Measurements from ENCODE around the gene JAM3. TPM values are rescaled to one million over a fixed set of nuclear protein-coding genes. Genes with fewer than 3 reads are reported as not detected.

Gene JAM3
- total RNA-seq, 1 experiment from 2014 or later, result 1.6 TPM

- ChIA-PET CTCF (interaction anchor here (0.6 to 2.8 kb wide), 3 partner anchors 36 to 94 kb away, joined by 3 to 17 read pairs (median 3); no protein-coding TSS in a partner anchor), POLR2A (interaction anchor here (4.3 kb wide), 1 partner anchor 12 kb away, joined by 76 read pairs; no protein-coding TSS in a partner anchor)
- Mint-ChIP-seq H3K27ac (ENCODE audit: low read depth, unreplicated experiment) (no peak overlapping the region), H3K27me3 (ENCODE audit: insufficient read depth, unreplicated experiment) (peaks cover 8% of the 10 kb centered on the region), H3K9me3 (ENCODE audit: unreplicated experiment) (no peaks in the 10 kb centered on the region), H3K36me3 (ENCODE audit: insufficient read depth, unreplicated experiment) (no peaks in the 10 kb centered on the region), H3K4me3 (ENCODE audit: unreplicated experiment) (no peak overlapping the region), H3K4me1 (ENCODE audit: insufficient read depth, unreplicated experiment) (peaks cover 33% of the 10 kb centered on the region)
- TF ChIP-seq CTCF (IDR thresholded peaks at IDR 0.05; ENCODE audit: unreplicated experiment), result no peak
- intact Hi-C loops (cut with micrococcal nuclease), result no loop called here
- no TSS peak for BruUV-seq (replicated peaks)
- DNase-seq (ENCODE audit: unreplicated experiment), result no peak
Observed at GRCh38 chr11:134022748-134023147, 46.1 kb upstream of the JAM3 start.

GRCh38 chr11:134024420-134025081 is 44.3 kb upstream of the JAM3 start:
- H3K4me3 Mint-ChIP-seq (ENCODE audit: unreplicated experiment), result peak overlapping the region; percentile 50
- H3K9me3 Mint-ChIP-seq (ENCODE audit: unreplicated experiment), result no peaks in the 10 kb centered on the region
- peaks cover 33% of the 10 kb centered on the region for H3K4me1 Mint-ChIP-seq (ENCODE audit: insufficient read depth, unreplicated experiment)
- H3K36me3 Mint-ChIP-seq (ENCODE audit: insufficient read depth, unreplicated experiment), result no peaks in the 10 kb centered on the region
- peak; percentile 89 for DNase-seq (ENCODE audit: unreplicated experiment)
- peak overlapping the region; percentile 81 for H3K27ac Mint-ChIP-seq (ENCODE audit: low read depth, unreplicated experiment)
- ChIA-PET POLR2A (interaction anchor here (1.0 to 4.3 kb wide), 16 partner anchors 8 to 97 kb away, joined by 3 to 76 read pairs (median 4); partner anchors contain the start of gene IGSF9B), CTCF (interaction anchor here (0.5 to 2.8 kb wide), 7 partner anchors 9 to 189 kb away, joined by 3 to 17 read pairs (median 5); no protein-coding TSS in a partner anchor)
- intact Hi-C loops (cut with micrococcal nuclease), result loop anchor here (2.0 kb wide), 1 partner anchor 68 kb away; the partner anchor contains the start of gene IGSF9B
- H3K27me3 Mint-ChIP-seq (ENCODE audit: insufficient read depth, unreplicated experiment), result no peaks in the 10 kb centered on the region
- no peak for TF ChIP-seq CTCF (IDR thresholded peaks at IDR 0.05; ENCODE audit: unreplicated experiment)
- no TSS peak for BruUV-seq (replicated peaks)

- no peak for TF ChIP-seq CTCF (IDR thresholded peaks at IDR 0.05; ENCODE audit: unreplicated experiment)
- DNase-seq (ENCODE audit: unreplicated experiment), result peak; percentile 61
- POLR2A ChIA-PET, result interaction anchor here (1.0 to 4.3 kb wide), 14 partner anchors 9 to 97 kb away, joined by 3 to 76 read pairs (median 5); partner anchors contain the start of gene IGSF9B
- BruUV-seq (replicated peaks), result no TSS peak
- no peaks in the 10 kb centered on the region for H3K36me3 Mint-ChIP-seq (ENCODE audit: insufficient read depth, unreplicated experiment)
- intact Hi-C loops (cut with micrococcal nuclease), result loop anchor here (2.0 kb wide), 1 partner anchor 68 kb away; the partner anchor contains the start of gene IGSF9B
- no peaks in the 10 kb centered on the region for H3K9me3 Mint-ChIP-seq (ENCODE audit: unreplicated experiment)
- no peaks in the 10 kb centered on the region for H3K27me3 Mint-ChIP-seq (ENCODE audit: insufficient read depth, unreplicated experiment)
- no peak overlapping the region for H3K4me3 Mint-ChIP-seq (ENCODE audit: unreplicated experiment)
- CTCF ChIA-PET, result interaction anchor here (0.5 to 2.8 kb wide), 11 partner anchors 9 to 781 kb away, joined by 3 to 17 read pairs (median 4); no protein-coding TSS in a partner anchor
- peaks cover 33% of the 10 kb centered on the region for H3K4me1 Mint-ChIP-seq (ENCODE audit: insufficient read depth, unreplicated experiment)
- H3K27ac Mint-ChIP-seq (ENCODE audit: low read depth, unreplicated experiment), result peak overlapping the region; percentile 81
Observed at GRCh38 chr11:134025082-134025429, 43.8 kb upstream of the JAM3 start.

GRCh38 chr11:134026655-134027343 is 42.1 kb upstream of the JAM3 start:
- Mint-ChIP-seq H3K27me3 (ENCODE audit: insufficient read depth, unreplicated experiment) (no peaks in the 10 kb centered on the region), H3K4me1 (ENCODE audit: insufficient read depth, unreplicated experiment) (peaks cover 33% of the 10 kb centered on the region), H3K36me3 (ENCODE audit: insufficient read depth, unreplicated experiment) (no peaks in the 10 kb centered on the region), H3K4me3 (ENCODE audit: unreplicated experiment) (no peak overlapping the region), H3K9me3 (ENCODE audit: unreplicated experiment) (no peaks in the 10 kb centered on the region), H3K27ac (ENCODE audit: low read depth, unreplicated experiment) (no peak overlapping the region)
- no peak for TF ChIP-seq CTCF (IDR thresholded peaks at IDR 0.05; ENCODE audit: unreplicated experiment)
- no TSS peak for BruUV-seq (replicated peaks)
- ChIA-PET POLR2A (interaction anchor here (0.6 to 4.3 kb wide), 5 partner anchors 8 to 99 kb away, joined by 3 to 76 read pairs (median 6); no protein-coding TSS in a partner anchor), CTCF (interaction anchor here (0.8 to 1.4 kb wide), 5 partner anchors 8 to 99 kb away, joined by 3 to 4 read pairs (median 4); no protein-coding TSS in a partner anchor)
- no peak for DNase-seq (ENCODE audit: unreplicated experiment)
- intact Hi-C loops (cut with micrococcal nuclease), result no loop called here

Measured in MCF 10A (cell line).